ENCODE data around the gene CDK19.
"Not testable (repeated sequence)": the region's sequence is repeated elsewhere in the genome, so short reads cannot be mapped to it uniquely, and the experiment has no call there.

CDK19 gene

GRCh38 chr6:110813338-110814101, 1.7 kb downstream of the CDK19 start:
- DNase-seq (ENCODE audit: low read depth) = peak; percentile 21

DNA sequence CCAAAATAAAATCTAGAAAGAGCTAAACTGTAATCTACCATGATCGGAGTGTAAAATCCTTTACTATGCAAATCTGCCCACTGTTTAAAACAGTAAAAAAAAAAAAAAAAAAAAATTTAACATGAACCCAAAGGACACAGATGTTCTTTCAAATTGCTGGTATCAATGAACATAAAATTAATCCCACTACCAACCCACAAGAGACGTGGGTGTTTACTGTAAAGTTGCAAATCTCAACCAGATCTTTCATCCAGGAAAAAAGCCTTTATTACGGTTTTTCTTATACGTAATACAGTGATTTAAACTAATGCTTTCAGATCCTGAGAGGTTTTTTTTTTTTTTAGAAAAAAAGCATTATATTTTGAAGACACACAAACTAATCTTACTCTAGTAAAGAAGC, 2.5 kb downstream of the CDK19 start:
- no peak for DNase-seq (ENCODE audit: low read depth)

GRCh38 chr6:110810896-110811586, 4.2 kb downstream of the CDK19 start:
- DNase-seq (ENCODE audit: low read depth) = no peak

GRCh38 chr6:110809792-110810191, 5.5 kb downstream of the CDK19 start:
- DNase-seq (ENCODE audit: low read depth) = no peak

DNA sequence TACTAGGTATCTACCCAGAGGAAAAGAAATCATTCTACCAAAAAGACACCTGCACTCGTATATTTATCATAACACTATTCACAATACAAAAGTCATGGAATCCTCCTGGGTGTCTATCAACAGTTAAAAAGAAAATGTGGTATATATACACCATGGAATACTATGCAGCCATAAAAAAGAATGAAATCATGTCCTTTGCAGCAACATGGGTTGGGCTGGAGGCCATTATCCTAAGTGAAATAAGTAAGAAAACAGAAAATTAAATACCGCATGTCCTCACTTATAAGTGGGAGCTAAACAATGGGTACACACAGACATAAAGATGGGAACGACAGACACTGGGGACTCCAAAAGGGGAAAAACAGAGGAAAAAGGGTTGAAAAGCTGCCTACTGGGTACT, 13.1 kb downstream of the CDK19 start:
- DNase-seq (ENCODE audit: low read depth) = not testable (repeated sequence)

DNA sequence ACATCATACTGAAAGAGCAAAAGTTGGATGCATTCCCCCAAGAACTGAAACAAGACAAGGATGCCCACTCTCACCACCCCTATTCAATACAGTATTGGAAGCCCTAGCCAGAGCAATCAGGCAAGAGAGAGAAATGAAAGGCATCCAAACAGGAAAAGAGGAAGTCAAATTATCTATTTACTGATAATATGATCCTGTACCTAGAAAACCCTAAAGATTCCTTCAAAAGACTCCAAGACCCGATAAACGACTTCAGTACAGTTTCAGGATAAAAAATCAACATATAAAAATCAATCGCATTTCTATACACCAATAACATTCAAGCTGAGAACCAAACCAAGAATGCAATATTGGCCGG, 14.5 kb downstream of the CDK19 start:
- no peak for DNase-seq (ENCODE audit: low read depth)

- no peak for DNase-seq (ENCODE audit: low read depth)
These were observed 15.0 kb downstream of the CDK19 start for GRCh38 chr6:110800196-110800838.

- DNase-seq (ENCODE audit: low read depth) = no peak
These were observed 15.6 kb downstream of the CDK19 start for GRCh38 chr6:110799655-110800054.

DNA sequence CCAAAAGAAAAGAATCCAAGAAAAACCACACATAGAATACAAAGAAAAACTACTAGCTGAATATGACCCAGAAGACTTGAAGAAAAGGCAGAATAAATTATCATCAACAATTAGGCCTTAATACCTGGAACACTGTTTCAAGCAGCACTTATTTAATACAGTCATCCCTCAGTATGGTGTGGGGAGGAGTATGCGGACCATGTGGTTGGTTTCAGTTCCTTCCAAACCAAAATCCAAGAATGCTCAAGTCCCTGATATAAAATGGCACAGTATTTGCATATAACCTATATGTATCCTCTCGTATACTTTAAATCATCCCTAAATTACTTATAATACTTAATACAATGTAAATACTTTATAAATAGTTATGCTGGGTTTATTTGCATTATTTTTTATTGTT, 16.1 kb downstream of the CDK19 start:
- DNase-seq (ENCODE audit: low read depth) = no peak

DNA sequence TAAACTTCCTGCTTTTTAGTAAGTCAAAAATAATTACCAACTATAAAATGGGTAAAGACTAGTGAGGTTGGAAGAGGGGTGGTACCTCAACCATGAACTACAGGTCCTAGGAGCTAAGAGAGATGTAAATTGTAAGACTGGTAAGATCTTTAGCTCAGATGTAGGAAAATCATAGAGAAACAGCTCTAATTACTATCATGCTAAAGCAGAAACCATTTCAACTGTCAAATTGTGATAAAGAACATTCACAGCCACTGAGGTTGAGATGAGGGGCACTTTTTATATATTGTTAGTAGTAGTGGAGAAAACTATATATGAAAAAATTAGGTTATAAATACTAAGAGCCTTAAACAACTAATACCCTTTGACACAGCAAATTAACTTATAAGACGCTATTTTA, 20.0 kb downstream of the CDK19 start:
- DNase-seq (ENCODE audit: low read depth) = no peak

GRCh38 chr6:110786696-110787095, 28.6 kb downstream of the CDK19 start:
- DNase-seq (ENCODE audit: low read depth) = no peak

- DNase-seq (ENCODE audit: low read depth) = no peak
These were observed 29.0 kb downstream of the CDK19 start for GRCh38 chr6:110786271-110786670.

DNA sequence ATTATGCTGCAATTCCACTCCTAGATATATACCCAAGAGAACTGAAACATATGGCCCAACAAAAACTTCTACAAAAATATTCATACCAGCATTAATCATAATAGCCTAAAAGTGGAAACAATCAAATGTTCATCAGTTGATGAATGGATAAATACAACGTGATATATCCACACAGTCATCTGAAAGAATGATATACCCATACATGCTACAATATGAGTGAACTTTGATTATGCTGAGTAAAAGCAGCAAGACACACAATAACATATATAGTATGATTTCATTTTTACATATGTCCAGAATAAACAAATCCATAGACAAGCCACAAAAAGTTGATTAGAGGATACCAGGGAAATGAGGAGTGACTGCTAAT, 30.7 kb downstream of the CDK19 start:
- no peak for DNase-seq (ENCODE audit: low read depth)

DNA sequence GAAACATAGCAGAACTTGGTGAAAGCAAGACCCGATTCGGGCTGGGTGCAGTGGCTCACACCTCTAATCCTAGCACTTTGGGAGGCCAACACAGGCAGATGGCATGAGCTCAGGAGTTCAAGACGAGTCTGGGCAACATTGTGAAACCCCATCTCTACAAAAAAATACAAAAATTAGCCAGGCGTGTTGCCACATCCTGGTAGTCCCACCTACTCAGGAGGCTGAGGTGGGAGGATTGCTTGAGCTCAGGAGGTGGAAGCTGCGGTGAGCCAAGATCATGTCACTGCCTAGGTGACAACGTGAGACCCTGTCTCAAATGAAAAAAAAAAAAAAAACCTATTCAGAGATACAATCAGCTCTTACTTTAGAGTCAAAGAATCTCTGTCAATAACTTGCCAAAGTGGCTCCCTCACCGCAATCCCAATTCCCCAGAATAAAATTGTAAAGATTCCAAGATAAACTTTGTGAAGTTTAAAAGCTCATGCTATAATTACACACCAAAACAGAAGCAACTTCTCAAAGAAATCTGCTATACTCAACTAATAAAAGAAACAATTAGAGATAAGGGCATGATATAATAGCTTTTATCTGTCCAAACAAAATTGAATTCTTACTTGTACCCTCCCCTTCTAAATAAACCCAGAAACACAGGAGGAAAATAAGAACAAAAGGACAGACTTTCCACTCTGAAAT, 33.6 kb downstream of the CDK19 start:
- DNase-seq (ENCODE audit: low read depth) = peak; percentile 15

DNA sequence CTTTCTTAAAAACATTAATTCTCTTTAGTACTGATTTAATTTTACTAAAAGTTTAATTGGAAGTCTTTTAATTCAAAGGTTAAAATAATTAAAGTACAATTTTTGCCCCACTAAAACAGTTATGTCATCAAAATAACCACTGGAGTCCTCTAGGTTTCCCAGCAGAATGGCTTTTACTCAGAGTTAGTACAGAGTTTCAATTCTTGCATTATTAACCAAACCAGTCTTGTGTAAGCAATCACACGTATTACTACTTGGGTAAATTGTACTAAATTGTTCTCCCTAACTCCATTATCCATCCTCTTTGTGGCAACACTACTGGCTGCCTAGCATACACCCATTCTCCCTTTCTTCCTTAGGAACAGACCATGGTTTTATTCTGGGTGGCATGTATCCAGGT, 36.9 kb downstream of the CDK19 start:
- DNase-seq (ENCODE audit: low read depth) = no peak

DNA sequence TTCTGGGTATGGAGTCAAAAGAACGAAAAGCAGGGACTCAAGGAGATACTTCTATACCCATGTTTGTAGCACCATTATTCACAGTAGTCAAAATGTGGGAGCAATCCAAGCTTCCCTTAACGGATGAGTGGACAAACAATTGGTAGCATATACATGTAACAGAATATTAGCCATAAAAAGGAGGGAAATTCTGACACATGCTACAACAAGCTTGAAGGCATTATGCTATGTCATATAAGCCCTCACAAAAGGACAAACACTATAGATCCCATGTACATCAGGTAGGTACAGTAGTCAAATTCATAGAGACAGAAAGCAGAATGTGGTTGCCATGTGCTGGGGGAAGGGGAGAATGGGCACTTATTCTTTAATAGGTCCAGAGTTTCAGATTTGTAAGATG, 37.6 kb downstream of the CDK19 start:
- DNase-seq (ENCODE audit: low read depth) = no peak

DNA sequence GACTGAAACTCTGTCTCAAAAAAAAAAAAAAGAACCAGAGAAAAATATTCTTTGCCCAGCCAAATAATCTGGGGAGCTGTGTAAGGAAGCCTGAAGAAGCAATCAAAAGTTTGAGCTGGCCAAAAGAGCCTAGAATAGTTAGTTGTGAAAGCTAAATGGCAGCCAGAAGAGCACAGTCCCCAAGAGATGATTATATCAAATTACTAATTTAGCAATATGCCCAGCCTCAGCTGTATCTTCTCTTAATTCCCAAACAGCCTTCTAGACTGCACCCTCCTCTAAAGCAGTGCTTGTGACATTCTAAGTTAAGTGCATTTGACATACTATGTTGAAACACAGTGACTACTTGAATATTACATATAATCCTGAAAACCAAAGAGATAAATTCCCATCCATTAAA, 38.9 kb downstream of the CDK19 start:
- DNase-seq (ENCODE audit: low read depth) = no peak

DNA sequence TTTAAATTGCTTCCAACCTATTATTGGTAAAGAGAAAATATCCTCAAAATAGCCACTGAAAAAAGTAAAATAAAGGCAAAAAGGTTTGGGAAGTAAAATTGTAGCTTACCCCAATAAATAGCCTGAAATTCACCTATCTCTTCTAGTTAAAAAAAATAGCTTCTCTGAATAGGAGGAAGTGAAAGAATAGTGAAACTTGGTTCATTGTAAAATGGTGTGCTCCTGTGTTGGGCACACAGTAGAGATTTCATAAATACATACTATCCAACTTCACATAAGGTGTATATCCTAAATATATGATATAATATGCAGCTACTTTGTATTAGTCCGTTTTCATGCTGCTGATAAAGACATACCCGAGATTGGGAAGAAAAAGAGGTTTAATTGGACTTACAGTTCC, 45.3 kb downstream of the CDK19 start:
- no peak for DNase-seq (ENCODE audit: low read depth)

GRCh38 chr6:110768057-110768456, 47.2 kb downstream of the CDK19 start:
- no peak for DNase-seq (ENCODE audit: low read depth)

- peak; percentile 59 for DNase-seq (ENCODE audit: low read depth)
These were observed 53.9 kb downstream of the CDK19 start for GRCh38 chr6:110761371-110761770.

- DNase-seq (ENCODE audit: low read depth) = no peak
These were observed 54.7 kb downstream of the CDK19 start for GRCh38 chr6:110760589-110760988.

DNA sequence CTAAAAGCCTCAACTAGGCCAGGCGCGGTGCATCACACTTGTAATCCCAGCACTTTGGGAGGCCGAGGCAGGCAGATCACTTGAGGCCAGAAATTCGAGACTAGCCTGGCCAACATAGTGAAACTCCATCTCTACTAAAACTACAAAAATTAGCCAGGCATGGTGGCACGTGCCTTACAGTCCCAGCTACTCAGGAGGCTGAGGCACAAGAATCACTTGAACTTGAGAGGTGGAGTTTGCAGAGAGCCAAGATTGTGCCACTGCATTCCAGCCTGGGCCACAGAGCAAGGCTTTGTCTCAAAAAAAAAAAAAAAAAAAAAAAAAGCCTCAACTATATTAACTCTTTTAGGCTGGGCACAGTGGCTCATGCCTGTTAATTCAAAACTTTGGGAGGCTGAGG, 55.2 kb downstream of the CDK19 start:
- DNase-seq (ENCODE audit: low read depth) = not testable (repeated sequence)

DNA sequence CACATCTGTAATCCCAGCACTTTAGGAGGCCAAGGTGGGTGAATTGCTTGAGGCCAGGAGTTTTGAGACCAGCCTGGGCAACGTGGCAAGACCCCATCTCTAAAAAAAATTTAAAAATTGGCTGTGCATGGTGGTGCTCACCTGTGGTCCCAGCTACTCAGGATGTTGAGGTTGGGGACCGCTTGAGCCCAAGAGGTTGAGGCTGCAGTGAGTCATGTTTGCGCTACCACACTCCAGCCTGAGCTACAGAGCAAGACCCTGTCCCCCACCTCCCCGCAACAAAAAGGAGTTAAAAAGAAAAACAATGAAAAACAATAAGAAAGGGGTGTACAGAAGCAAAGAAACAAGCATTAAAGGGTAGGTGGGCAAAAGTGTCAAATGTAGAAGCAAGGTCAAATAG, 57.3 kb downstream of the CDK19 start:
- no peak for DNase-seq (ENCODE audit: low read depth)

Data from EH (cell line).